T-helper 2 cell (primary cell): ENCODE data around the gene ITIH6.
"Not testable (repeated sequence)": the region's sequence is repeated elsewhere in the genome, so short reads cannot be mapped to it uniquely, and the experiment has no call there.

Source experiments
- DNase-seq, 5 experiments: peaks; one replicate each; pipeline versions ENCODE4 v3.0.0 to v3.0.0-alpha.2; 2012 to 2022
- total RNA-seq, 2 donors: gene quantifications; one replicate each; lab custom pipeline; 2026; lab: John Stamatoyannopoulos, UW

Gene ITIH6, protein sequence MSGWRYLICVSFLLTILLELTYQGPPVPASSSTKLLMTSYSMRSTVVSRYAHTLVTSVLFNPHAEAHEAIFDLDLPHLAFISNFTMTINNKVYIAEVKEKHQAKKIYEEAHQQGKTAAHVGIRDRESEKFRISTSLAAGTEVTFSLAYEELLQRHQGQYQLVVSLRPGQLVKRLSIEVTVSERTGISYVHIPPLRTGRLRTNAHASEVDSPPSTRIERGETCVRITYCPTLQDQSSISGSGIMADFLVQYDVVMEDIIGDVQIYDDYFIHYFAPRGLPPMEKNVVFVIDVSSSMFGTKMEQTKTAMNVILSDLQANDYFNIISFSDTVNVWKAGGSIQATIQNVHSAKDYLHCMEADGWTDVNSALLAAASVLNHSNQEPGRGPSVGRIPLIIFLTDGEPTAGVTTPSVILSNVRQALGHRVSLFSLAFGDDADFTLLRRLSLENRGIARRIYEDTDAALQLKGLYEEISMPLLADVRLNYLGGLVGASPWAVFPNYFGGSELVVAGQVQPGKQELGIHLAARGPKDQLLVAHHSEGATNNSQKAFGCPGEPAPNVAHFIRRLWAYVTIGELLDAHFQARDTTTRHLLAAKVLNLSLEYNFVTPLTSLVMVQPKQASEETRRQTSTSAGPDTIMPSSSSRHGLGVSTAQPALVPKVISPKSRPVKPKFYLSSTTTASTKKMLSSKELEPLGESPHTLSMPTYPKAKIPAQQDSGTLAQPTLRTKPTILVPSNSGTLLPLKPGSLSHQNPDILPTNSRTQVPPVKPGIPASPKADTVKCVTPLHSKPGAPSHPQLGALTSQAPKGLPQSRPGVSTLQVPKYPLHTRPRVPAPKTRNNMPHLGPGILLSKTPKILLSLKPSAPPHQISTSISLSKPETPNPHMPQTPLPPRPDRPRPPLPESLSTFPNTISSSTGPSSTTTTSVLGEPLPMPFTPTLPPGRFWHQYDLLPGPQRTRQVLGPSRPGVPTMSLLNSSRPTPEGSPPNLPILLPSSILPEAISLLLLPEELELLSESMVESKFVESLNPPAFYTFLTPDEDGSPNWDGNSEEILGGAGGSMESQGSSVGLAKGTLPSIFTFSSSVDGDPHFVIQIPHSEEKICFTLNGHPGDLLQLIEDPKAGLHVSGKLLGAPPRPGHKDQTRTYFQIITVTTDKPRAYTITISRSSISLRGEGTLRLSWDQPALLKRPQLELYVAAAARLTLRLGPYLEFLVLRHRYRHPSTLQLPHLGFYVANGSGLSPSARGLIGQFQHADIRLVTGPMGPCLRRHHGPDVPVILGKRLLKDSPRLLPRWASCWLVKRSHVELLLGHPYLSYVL
- 0 reads per million in 2 donors for total RNA-seq

DNA sequence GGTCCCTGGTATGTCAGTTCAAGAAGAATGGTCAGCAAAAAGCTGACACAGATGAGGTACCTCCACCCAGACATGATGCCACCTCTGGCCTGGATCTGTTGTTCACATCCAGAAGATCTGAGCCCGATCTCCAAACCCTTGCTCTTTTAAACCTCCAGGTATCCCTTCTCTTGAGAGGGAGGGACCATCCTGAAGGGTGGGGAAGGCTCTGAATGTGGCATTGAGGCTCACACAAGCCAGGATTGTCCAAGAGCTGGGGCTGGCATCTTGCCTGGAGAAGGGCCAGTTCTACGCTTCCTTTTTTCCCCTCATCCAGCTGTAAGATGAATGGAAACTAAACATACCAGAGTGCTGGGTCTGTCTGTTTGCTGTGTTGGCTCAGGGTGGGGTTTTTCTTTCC is at the start of gene ITIH6:
Gene ITIH6, minus strand, starts transcription at position 119 of the 400 bp plus-strand sequence. Its CDS starts 45 bp downstream, at position 74.
- no peak for DNase-seq

DNA sequence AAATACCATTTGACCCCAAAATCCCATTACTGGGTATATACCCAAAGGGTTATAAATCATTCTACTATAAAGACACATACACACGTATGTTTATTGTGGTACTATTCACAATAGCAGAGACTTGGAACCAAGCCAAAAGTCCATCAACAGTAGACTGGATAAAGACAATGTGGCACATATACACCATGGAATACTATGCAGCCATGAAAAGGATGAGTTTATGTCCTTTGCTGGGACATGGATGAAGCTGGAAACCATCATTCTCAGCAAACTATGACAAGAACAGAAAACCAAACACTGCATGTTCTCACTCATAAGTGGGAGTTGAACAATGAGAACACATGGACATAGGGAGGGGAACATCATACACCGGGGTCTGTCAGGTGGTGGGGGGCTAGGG is 49.6 kb upstream of the ITIH6 start:
- DNase-seq: not testable (repeated sequence)

DNA sequence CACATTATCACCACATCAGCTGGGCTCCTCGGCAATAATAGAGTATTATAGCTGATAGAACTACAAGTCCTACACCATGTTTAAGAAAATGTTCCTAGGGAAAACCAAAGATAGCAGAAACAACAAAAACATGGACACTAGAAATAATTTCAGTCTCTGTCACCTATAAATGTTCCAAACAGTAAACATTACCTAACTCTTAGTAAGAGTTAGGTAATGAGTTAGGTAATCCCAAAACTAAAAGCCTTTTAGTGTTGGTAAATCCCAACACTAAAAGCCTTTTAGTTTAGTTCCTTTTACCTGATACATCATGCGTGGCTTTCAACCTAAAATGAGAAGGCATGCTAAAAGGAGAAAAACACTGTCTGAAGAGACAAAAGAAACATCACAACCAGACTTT is 45.0 kb upstream of the ITIH6 start:
- no peak for DNase-seq

DNA sequence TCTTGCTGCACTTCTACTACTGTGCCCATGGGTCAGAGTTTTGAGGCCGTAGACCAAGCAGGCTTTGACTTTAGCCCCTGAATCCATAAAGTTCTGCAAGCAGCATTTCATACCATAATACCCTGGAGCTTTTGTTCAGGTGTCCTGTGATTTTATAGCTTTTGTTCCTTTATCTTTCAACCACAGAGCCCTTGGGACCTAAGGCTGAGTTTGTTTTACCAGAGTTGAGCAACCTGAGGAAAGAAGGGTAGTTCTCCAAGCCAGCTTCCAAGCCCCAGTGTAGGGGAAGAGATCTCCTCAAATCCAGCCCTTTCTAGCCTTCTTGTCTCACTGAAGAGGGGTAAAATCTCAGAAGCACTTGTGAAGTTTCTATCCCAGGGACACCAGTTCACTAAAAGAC is 44.6 kb upstream of the ITIH6 start:
- no peak for DNase-seq

DNA sequence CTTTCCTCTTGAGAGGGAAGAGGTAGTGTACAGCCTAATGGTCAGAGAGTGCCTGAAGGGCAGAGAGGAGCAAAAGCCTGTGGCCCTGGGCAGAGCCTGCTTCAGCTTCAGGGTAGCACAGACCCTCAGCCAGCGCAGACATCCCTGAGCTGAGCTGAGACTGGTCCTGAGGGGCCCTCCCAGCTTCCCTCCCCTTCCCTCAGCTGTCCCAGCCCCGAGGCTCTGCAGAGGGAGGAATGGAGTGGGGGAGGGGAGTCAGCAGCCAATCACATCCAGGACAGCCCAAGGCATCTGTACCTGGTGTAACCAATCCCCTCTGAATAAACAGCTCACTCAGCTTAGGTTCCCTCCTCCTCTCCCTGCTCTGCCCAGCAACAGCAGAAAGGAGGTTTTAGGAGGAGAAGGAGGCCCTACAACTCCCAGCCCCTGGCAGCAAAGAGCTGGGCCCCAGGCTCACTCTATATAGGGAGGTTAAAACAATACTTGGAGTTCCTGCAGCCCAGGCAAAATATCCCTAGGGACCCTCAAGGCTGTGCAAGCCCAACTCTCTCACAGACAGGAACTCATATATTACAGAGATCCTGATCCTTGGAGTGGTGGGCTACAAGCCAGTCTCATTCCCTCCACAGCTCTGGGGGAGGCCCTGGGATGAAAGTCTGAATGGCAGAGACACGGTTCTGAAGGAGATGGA is 43.3 kb upstream of the ITIH6 start:
- not testable (repeated sequence) for DNase-seq

DNA sequence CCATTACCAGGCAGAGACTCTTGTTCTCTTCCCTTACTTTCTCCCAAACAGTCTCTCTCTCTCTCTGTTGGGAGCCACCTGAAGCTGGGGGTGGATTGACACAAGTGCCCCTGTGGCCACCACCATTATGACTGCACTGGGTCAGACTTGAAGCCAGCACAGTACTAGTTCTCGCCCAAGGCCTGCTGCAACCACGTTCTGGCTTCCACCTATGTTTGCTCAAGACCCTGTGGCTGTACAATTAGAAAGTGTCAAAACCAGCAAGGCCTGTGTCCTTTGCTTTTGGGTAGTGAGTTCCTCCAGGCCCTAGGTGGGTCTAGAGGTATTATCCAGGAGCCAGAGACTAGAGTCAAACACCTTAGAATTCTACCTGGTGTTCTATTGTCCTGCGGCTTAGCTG is 40.5 kb upstream of the ITIH6 start:
- DNase-seq: no peak

DNA sequence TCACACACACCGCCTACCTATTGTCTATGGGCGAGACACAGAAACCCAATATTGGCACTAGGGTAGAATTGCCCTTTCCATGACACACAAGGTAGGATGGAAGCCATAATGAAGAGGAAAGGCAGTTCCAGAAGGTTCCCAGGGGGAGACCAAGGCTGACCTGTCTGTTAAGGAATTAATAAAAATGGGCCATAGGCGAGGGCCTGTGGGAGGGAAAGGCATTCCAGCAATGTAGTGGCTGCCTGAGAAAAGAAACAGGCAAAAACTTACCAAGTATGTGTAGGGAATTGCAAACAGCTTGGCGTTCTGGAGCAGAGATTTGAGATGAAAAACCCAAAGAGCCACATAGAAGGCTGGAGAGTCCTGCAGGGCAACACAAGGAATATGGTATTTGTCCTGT is 28.5 kb upstream of the ITIH6 start:
- no peak for DNase-seq

DNA sequence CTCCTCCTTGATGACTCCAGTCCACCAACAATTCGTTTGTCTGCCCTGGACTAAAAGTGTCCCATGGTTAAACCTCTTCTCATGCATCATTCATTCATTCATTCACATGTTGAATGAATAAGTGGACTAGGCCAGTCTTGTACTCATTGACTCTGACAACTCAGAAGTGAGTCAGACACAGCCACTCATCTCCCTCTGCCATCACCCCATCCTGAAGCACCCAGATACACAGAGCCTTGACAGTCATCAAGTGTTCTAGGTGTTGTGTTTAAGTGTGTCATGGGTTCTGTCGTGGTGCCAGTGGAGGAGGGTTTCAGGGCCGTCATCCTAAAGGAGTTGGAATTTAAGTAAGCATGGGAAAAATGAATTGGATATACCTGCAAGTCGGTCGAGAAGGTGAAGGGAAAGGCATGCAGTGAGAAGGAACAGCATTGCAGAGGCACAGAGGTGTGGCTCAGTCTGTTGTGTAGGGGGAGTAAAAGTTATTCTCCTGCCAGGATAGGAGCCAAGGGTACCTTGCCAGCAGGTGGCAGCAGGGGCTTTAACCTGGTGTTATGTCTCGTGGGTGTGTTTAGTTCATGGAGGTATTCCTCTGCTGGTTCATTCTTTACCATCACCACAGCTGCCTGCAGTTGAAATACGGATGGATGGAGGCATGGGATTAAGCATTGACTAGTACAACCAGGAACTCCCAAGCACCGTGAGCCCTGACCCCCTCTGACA is 27.8 kb upstream of the ITIH6 start:
- DNase-seq: no peak

DNA sequence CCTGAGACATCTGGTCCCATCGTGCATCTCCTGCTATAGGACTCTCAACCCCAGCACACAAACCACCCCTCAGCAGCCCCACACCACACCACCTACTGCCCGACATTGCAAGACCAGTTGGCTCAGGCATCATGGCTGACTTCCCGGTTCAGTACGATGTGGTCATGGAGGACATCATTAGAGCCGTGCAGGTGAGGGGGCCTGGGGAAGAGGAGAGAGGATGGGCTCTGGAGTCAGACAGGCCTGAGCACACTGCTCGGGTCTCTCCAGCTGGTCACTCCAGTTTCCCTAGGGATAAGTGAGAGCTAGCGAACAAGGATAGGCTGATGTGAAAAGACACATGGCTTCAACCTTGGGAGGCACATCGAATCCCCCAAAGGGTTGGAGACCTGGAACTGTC is 26.7 kb upstream of the ITIH6 start:
- DNase-seq: no peak

DNA sequence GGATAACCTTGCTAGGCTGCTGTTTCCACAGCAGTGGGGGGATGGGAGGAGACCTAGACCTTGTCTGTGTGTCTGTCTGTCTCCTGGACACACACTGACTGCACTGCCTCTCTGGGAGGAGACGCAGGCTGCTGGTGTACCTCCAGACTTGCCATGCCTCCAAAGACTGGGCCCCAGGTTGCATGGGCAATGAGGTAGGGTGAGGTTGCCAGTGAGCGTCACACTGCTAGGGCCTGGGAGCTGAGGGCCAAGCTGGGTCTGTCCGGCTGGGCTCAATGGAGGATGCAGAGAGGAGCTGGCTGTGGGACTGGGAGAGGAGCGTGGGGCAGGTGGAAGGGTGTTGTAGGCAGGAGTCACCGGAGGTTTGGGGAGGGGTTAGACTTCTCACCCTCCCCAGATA is 26.1 kb upstream of the ITIH6 start:
- DNase-seq: no peak

DNA sequence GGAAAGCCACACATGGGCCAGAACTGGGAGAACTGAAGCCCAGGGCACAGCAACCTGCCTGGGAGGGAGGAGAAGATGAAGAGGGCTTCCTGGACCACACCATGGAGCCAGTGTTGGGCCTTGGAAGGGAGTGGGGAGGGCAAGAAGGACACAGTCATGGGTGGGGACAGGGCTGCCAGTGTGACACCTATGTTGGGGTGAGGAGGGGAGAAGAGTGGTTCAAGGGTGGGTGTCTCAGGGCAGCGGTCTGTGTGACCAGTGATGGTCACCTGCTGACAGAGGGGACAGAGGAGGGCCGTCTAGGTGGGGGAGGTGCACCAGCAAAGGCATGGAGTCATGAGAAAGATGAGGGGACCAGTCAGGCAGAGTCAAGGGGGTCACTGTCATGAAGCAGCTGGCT is 23.3 kb upstream of the ITIH6 start:
- no peak for DNase-seq

DNA sequence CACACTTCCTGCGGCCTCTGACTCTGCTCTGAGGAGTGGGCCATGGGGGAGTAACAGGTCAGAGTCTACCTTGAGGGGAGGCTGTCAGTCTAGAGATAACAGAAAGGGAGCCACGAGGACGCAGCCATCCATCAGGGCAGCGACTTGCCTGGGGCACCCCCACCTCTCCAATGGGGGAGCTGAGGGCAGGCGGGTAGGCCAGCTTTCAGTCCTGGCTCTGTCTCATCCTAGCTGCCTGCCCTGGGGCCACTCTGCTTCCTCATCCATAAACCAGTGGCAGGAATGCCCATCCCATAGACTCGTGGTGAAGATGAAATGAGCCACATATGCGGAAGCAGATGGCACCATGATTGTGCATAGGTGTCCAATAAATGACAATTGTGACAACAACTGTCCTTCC is 22.7 kb upstream of the ITIH6 start:
- DNase-seq: no peak

DNA sequence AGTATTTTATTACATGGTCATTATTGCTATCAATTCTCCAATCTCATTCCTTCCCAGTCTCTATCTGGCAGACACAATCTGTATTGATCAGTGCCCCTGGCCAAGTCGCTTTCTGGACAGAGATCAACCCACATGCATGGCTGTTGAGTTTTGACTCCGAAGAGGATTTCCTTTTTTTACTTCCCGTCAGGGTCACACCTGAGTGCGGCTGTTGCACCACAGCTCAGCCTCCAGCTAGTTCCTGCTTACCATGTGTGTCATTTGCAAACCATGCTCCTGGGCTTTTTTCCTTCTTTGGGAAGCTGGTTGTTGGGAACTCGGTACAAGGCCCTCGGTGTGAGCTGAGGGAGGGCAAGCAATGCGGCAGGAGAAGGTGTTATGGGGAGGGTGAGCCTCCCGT is 21.1 kb upstream of the ITIH6 start:
- DNase-seq: no peak

DNA sequence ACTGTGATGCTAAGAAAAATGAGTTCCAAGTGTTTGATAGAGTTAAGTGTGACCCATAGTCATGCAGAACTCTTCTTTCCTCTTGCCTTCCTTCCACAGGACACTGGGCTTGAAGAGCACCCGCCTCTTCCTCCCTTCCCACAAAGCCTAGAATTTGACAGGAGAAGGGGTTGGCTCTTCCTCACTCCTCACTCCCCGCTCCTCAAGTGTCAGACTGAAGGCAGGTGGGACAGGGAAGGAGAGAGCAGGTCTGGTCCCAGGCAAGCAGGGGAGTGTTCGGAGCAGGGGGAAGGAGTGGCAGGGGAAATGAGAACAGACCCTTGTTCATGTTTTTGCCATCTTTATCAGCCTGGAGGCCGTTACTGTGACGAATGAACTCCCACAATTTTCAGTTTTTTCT is 20.2 kb upstream of the ITIH6 start:
- no peak for DNase-seq

DNA sequence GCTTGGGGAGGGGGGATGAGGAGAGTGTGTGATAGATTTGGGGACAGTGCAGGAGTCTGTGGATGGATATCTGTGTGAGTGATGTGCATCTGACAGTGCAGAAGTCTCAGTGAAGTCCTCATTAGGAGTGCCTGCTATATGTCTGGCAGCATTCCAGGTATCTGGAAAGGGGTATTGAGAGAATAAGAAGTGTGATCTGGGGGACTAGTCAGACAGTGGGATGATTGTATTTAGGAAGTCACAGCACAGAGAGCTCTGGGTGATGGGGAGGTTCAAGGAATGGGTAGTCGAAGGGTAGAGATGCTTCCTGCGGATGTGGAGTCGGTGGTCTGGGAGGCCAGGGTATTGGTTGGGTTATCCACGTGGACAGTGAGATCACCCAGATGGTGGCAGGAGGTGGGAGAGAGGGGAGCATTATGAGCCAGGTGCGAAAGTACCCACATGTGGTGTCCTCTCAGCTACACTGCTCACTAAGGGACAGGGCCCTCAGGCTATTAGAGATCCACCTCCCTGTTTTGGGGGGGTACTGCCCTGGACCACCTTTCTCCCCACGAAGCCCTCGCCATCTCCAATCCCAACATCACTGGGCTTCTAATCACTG is 19.3 kb upstream of the ITIH6 start:
- DNase-seq: no peak

DNA sequence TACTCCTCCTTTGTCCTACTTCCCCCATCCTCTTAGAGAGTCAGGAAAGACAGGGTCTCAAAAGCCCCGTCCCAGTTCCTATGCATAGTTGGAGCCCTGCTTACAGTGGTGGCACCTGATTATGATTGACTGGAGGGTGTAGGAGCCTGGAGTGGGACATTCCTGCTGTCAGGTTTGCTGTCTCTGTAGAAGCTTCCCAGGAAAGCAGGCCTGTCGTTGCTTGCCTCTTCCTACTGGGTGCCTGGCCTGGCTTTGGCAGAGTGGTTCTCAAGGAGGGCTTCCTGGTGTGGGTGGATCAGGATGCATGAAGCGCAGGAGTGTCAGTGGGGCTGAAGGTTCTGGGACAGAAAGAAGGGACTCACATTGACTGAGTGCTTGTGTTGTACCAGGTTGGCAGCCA is 14.3 kb upstream of the ITIH6 start:
- no peak for DNase-seq

DNA sequence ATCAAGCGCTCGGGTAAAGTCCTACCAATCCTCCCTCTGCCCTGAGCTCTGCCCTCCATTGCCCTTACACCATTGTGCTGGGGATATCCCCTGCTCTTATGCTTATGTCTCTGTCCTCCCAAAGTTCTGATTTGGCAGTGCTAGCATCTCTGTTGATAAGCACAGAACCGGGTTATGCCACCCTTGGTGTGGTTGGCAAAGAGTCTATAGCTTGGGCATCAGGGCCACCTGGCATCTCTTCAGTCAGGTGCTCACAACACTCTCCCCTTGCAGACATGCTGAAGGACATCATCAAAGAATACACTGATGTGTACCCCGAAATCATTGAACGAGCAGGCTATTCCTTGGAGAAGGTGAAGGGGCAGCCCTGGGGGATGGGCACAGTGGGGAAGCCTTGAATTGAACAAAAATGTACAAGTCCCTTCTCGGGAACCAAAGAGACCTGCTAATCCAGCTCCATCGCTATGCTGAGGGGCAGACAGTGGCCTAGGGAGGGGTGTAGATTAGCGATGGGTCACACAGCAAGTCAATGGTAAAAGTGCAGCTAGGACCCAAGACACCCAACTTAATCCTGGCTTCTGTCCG is 13.3 kb upstream of the ITIH6 start:
- no peak for DNase-seq

DNA sequence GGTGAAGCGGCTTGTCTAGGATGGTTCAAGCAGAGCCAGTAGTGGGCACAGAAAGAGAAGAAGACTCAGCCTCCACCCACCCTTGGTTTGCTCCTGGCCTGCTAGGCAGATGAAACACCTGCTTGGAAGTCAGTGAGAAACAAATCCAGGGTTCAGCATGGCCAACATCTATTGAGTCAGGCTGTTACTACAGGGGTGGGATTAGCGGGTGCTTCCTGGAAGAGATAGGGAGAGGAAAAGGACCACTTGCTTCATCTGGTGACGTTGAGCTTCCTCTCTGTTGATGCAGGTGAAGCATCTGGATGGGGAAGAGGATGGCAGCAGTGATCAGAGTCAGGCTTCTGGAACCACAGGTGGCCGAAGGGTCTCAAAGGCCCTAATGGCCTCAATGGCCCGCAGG is 12.5 kb upstream of the ITIH6 start:
- DNase-seq: no peak

DNA sequence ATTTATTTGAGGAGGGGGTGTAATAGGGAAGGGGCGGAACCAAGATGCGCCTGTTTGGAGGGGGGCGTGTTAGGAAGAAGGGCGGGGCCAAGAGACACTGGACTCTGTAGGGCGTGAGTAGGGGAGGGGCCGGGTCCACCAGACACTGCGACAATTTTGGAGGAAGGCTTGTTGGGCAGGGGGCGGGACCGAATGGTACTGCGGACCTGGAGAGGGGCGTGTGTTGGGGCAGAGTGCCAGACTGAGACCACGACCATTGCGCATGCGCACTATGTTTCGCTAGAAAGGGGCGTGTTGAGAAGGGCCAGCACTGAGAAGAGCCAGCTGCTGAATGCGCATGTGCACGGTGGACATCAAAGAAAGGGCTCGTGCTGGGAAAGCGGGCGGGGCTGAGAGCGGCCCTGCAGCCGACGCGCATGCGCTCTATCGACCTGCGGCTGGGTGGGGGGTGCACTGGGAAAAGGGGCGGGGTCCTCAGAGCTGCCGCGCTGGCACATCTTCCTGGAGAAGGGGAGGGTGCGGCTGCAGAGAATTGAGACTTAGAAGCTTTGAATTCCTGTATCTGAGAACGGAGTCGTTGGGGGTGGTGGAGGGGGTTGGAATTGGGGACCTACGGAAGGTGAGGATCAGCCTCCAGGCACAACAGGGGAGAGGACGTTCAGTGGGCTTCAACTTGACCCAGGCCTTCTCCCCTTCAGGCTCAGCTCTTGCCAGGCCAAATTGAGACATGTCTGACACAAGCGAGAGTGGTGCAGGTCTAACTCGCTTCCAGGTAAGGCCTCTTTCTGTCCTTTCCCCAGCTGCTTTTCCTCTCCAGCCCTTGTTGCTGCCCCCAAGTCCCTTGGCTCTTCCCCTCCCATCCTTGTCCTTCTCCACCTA is 10.8 kb upstream of the ITIH6 start:
- DNase-seq: peak; percentile 66 to 95 (median 85)

DNA sequence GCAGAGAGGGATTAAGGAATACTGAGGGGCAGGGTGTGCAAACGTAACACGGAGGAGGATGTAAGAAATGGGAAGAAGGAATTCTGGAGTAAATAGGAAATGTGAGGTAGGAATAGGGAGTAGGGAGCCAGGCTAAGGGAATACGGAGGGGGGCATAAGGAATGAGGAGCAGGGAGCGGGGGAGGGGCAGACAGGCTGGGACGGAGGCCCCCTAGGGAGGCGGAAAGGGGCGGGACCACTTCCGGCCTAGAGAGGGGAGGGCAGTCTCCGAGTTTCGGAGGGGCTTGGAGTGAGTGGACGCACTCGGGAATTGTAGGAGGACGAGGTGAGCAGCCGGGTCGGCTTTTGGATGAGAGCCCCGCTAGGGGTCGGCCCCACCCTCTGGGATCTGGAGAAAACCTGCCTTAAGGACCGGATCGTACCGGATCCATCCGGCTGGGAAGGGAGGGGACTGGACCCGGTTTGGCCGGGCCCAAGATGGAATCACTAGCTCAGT is 10.1 kb upstream of the ITIH6 start:
- peak in 2 of 5 experiments; percentile 20 to 37 for DNase-seq
